ENCODE measurements around the gene CDC14B.
A peak's percentile ranks its signal among the peaks of the same experiment; 100 is the strongest.
"Not testable (repeated sequence)": the region's sequence is repeated elsewhere in the genome, so short reads cannot be mapped to it uniquely, and the experiment has no call there.

Gene CDC14B

GRCh38 chr9:96619491-96620180, at the start of gene CDC14B:
Gene CDC14B, minus strand, starts transcription at chr9:96619843. Its CDS starts 465 bp downstream, at chr9:96619378.
- DNase-seq (ENCODE audit: low read depth, low spot score): peak; percentile 84

DNA sequence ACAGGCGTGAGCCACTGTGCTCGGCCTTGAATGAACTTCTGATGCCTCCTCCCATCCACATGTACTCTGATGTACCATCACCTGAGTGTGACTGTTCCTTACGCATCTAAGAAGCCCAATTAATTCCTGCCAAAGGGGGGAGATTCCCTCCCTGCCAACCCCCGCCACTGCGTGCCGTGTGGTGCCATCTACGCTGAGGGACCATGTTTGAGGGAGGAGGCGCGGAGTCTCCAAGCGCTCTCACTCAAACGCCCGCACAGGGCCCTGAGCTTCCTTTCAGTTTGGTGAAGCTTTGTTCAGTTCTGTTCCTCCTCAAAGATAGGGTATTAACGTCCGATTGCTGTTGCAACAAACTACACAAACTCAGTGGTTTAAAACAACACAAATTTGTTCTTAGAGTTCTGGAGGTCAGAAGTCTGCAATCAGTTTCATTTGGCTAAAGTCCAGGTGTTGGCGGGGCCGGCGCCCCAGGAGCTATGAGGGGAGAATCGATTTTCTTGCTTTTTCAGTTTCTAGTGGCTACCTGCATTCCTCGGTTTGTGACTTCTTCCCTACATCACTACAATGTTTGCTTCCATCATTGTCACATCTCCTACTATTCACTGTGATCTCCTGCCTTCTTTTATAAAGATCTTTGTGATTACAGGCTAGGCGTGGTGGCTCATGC, 49.4 kb upstream of the CDC14B start:
- no peak for DNase-seq (ENCODE audit: low read depth, low spot score)

GRCh38 chr9:96667363-96667728, 47.7 kb upstream of the CDC14B start:
- DNase-seq (ENCODE audit: low read depth, low spot score): no peak

- DNase-seq (ENCODE audit: low read depth, low spot score): not testable (repeated sequence)
These were observed 47.2 kb upstream of the CDC14B start for GRCh38 chr9:96666653-96667362.

DNA sequence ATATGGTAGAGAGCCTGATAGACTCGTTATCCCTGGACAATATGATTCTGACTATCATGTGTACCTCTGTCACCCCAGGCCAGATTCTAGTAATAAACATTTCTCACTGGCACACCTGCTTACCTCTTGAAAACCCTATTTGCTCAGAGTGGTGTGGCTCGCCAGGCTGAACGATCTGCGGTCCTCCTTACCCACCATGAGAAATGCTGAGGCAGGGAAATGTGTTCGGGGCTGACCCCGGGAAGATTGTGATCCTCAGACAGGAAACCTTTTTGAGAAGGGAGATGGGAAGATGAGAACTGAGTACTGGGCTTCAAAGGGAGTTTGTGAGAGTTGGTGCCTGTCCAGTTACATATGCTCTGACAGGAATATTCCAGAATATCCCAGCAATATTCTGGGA, 46.1 kb upstream of the CDC14B start:
- DNase-seq (ENCODE audit: low read depth, low spot score): no peak

DNA sequence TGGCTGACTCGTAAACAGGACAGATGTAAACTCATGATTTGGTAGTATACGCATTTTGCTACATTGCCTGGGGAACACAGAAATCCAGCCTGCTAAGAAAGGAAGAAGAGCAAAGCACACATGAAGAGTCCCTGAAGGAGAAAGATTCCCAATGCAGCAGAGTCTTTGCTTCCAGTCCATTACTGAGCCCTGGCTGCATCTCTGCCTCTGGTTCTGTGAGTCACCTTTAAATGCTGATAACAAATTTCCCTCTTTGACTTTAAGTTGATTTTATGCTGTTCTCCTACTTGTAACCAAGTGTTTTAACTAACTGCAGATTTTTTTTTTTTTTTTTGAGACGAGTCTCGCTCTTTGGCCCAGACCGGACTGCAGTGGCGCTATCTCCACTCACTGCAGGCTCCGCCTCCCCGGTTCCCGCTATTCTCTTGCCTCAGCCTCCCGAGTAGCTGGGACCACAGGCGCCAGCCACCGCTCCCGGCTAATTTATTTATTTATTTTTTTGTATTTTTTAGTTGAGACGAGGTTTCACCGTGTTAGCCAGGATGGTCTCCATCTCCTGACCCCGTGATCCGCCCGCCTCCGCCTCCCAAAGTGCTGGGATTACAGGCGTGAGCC, 44.0 kb upstream of the CDC14B start:
- DNase-seq (ENCODE audit: low read depth, low spot score): no peak

- DNase-seq (ENCODE audit: low read depth, low spot score): no peak
These were observed 42.1 kb upstream of the CDC14B start for GRCh38 chr9:96661711-96662110.

- no peak for DNase-seq (ENCODE audit: low read depth, low spot score)
These were observed 41.1 kb upstream of the CDC14B start for GRCh38 chr9:96660692-96661248.

GRCh38 chr9:96655198-96655851, 35.7 kb upstream of the CDC14B start, which contains the start of gene PRXL2C:
Gene PRXL2C, minus strand, starts transcription at chr9:96655317. Its CDS starts 36 bp downstream, at chr9:96655281.
- DNase-seq (ENCODE audit: low read depth, low spot score): no peak

DNA sequence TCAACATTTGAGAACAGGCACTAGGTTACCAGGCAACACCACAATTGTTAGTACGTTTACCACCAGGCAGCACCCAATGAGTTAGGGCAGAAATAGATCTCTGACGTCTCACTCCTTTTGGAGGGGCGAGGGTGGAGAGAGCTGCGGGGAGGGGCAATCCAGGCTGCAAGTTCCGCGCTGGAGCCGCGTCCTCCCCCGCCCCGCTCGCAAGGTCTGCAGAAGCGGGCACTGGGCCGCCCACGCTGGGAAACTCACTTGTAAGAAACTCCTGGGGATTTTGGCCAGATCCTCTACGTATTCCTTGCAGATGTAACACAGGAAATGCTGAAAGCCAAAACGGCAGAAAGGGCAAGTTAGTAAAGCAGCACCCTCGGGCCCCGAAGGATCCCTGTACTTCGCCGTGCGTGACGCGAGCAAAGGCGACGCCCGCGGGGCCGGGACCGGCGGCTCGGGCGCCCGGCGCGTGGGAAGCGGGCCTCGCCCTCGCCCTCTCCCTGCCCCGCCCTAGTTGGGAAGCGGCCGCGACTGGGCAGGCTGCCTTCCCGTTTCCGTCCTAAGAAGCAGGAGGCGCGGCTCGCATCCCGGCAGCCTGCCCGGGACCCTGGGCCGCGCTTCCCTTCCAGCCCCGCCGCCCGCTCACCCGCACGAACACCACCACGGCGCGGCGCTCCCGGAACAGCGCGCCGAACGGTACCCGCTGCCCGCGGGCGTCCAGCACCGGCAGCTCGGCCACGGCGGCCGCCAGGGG, 35.0 kb upstream of the CDC14B start:
- no peak for DNase-seq (ENCODE audit: low read depth, low spot score)

GRCh38 chr9:96651626-96652025, 32.0 kb upstream of the CDC14B start:
- DNase-seq (ENCODE audit: low read depth, low spot score): no peak

GRCh38 chr9:96649620-96650324, 30.1 kb upstream of the CDC14B start:
- DNase-seq (ENCODE audit: low read depth, low spot score): no peak

- no peak for DNase-seq (ENCODE audit: low read depth, low spot score)
These were observed 26.7 kb upstream of the CDC14B start for GRCh38 chr9:96646081-96646991.

DNA sequence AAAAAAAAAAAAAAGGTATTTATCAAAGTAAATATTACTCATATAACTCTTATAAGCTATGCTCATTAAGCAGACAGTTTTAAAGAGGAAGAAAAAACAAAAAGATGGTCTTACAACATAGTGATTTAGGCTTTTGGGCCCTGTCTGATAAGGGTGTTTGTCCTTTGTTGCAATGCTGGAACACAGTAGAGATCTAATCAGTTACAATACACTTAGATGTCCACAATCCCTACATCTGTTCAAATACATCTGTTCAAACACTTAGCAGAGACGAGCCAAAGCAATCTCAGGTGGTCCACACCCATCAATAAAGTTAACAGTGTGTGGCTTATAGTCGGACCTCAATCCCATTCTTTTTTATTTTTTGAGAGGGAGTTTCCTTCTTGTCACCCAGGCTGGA, 24.5 kb upstream of the CDC14B start:
- DNase-seq (ENCODE audit: low read depth, low spot score): no peak

DNA sequence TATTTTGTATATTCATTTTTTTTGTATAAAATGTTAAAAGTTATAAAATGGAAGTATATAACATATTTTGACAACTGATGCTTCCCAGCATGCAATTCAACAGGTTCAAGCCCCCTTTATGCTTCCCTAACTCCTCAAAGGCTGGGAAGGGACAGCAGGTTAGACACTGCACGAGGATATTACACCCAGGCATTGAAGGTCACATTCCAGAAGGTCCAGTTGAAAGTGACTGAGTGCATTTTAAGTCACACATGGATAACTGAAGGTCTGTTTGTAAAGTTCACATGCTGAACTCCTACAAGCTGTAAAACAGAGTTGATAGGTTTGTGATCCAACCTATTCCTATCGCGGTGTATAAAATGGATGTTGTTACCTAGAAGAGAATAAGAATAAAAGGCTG, 21.9 kb upstream of the CDC14B start:
- no peak for DNase-seq (ENCODE audit: low read depth, low spot score)

- DNase-seq (ENCODE audit: low read depth, low spot score): no peak
These were observed 19.1 kb upstream of the CDC14B start for GRCh38 chr9:96638606-96639364.

DNA sequence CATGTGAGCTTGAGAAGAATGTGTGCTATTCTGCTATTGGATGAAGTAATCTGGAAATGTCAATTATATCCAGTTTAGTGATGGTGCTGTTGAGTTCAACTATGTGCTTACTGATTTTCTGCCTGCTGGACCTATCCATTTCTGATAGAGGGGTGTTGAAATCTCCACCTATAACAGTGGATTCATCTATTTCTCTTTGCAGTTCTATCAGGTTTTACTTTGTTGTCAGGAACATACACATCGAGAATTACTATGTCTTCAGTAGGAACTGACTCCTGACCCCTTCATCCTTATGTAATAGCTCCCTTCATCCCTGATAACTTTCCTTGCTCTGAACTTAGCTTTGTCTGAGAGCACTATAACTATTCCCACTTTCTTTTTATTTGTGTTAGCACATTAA, 16.7 kb upstream of the CDC14B start:
- DNase-seq (ENCODE audit: low read depth, low spot score): no peak

- not testable (repeated sequence) for DNase-seq (ENCODE audit: low read depth, low spot score)
These were observed 13.9 kb upstream of the CDC14B start for GRCh38 chr9:96633579-96633978.

Data from iPS DF 19.7 (cell line).